GM10248 (cell line): Measurements from ENCODE around the gene SPATA24.

Source experiments
- CTCF ChIA-PET: fragments of 300-600 bp; sonication (Branson Sonifier 250); formaldehyde crosslinking; extraction: SDS; loops from one replicate; lab custom pipeline; 2021; ENCODE audit warnings: antibody characterized with exemption; lab: Yijun Ruan, JAX
- POLR2A ChIA-PET: fragments of 350-650 bp; sonication (Branson Sonifier 250); formaldehyde crosslinking; extraction: SDS; loops from one replicate; lab custom pipeline; 2020; ENCODE audit warnings: antibody characterized with exemption; lab: Yijun Ruan, JAX
- DNase-seq: peaks from one replicate; pipeline ENCODE4 v3.0.0; 2012; ENCODE audit errors: extremely low spot score
- CTCF ChIP-seq: IDR thresholded peaks from 2 replicates; pipeline ENCODE4 v1.5.1; 2012; ENCODE audit warnings: mild to moderate bottlenecking, low read depth; ENCODE audit errors: extremely low read depth, missing control alignments, control extremely low read depth

Gene SPATA24

GRCh38 chr5:139377226-139377625 is 26.7 kb downstream of the SPATA24 start:
- no peak for TF ChIP-seq CTCF
- no peak for DNase-seq
- CTCF ChIA-PET = interaction anchor here (1.5 to 1.6 kb wide), 2 partner anchors 9 to 15 kb away, joined by 5 to 8 read pairs; no protein-coding TSS in a partner anchor
- POLR2A ChIA-PET = interaction anchor here (0.8 to 1.1 kb wide), 2 partner anchors 10 to 14 kb away, joined by 3 to 4 read pairs; no protein-coding TSS in a partner anchor

DNA sequence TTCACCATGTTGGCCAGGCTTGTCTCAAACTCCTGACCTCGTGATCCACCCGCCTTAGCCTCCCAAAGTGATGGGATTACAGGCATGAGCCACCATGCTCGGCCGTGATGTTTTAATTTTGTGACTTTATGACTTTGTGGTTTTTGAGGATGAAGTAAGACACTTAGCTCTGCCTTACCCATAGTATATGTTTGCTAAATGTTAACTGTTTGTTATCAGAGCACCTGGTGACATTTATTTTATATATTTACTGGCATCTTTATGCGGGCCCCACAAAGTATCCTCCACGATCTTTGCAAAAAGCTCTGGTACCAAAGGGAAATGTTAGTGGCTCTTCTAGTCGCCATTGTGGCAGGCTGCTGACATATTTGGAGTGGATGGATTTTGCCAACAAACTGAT is 27.5 kb downstream of the SPATA24 start:
- DNase-seq = no peak
- no peak for TF ChIP-seq CTCF
- ChIA-PET POLR2A (interaction anchor here (0.6 kb wide), 1 partner anchor 89 kb away, joined by 10 read pairs; no protein-coding TSS in a partner anchor), CTCF (interaction anchor here (1.5 to 2.5 kb wide), 2 partner anchors 14 to 15 kb away, joined by 8 to 16 read pairs; partner anchors contain the start of gene MZB1)

DNA sequence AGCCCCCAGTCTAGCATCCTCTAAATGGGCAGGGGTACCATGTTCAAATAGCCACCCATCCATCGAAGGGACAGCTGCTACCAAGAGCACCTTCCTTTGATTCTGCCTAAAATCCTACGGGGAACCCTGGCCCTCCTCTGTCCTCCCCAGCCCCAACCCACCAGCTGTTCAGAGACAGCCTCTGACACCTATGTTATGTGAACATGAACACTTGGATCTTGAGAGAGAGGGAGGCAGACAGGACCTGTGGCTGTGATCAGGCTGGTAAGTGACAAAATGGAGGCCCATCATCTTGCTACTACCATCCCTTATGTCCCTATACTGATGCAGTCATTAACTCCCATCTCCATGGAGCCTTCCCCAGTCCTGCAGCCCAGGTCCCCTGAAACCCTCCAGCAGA is 29.0 kb downstream of the SPATA24 start:
- no peak for TF ChIP-seq CTCF
- CTCF ChIA-PET = interaction anchor here (1.2 to 2.5 kb wide), 3 partner anchors 13 to 17 kb away, joined by 3 to 16 read pairs (median 4); partner anchors contain the start of gene MZB1
- POLR2A ChIA-PET = no interaction called here

GRCh38 chr5:139371482-139372435 is 32.1 kb downstream of the SPATA24 start:
- no peak for DNase-seq
- ChIA-PET CTCF (interaction anchor here (0.9 to 1.5 kb wide), 3 partner anchors 10 to 32 kb away, joined by 3 read pairs; no protein-coding TSS in a partner anchor), POLR2A (no interaction called here)
- TF ChIP-seq CTCF = no peak

More for the DNA sequence above, 29.0 kb downstream of the SPATA24 start:
- no peak for DNase-seq

GRCh38 chr5:139369181-139369580 is 34.7 kb downstream of the SPATA24 start:
- no peak for DNase-seq
- ChIA-PET CTCF (interaction anchor here (0.7 to 1.5 kb wide), 6 partner anchors 9 to 579 kb away, joined by 3 to 4 read pairs (median 3); partner anchors contain the start of gene SLC23A1), POLR2A (interaction anchor here (1.0 to 1.6 kb wide), 2 partner anchors 16 to 19 kb away, joined by 3 to 4 read pairs; no protein-coding TSS in a partner anchor)
- no peak for TF ChIP-seq CTCF

DNA sequence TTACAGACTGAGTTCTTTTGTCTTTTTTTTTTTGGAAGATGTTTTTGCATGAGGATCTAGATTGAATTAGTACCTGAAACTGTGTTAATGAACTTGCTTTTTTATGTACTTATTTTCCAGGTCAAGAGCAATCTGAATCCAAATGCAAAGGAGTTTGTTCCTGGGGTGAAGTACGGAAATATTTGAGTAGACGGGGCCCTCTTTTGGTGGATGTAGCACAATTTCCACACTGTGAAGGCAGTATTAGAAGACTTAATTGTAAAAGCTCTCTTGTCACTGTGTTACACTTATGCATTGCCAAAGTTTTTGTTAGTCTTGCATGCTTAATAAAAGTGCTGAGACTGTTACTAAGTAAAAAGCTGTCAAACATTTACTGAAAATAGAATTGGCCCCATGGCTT is 35.3 kb downstream of the SPATA24 start:
- peak; percentile 2 for TF ChIP-seq CTCF
- CTCF ChIA-PET = interaction anchor here (1.1 to 1.5 kb wide), 3 partner anchors 12 to 579 kb away, joined by 3 read pairs; no protein-coding TSS in a partner anchor
- POLR2A ChIA-PET = interaction anchor here (1.6 kb wide), 1 partner anchor 19 kb away, joined by 4 read pairs; no protein-coding TSS in a partner anchor
- DNase-seq = no peak
